ENCODE results near the gene SPINK1.
A peak's percentile ranks its signal among the peaks of the same experiment; 100 is the strongest.
"Not testable (repeated sequence)": the region's sequence is repeated elsewhere in the genome, so short reads cannot be mapped to it uniquely, and the experiment has no call there.

The SPINK1 gene, protein sequence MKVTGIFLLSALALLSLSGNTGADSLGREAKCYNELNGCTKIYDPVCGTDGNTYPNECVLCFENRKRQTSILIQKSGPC

DNA sequence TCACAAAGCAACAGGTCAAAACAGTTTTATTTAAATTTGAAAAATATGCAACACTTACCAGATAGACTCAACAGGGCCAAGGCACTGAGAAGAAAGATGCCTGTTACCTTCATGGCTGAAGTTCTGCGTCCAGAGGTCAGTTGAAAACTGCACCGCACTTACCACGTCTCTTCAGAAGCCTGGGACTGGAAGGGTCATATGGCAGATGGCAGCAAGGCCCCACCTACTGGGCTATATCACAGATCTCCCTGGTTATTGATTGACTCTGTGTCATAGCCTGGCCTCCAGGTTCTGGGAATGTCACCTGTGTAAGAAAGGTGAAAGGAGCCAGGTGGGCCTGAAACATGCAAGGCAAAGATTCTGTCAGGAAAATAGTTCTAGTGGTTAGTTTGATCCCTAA lies at the start of gene SPINK1:
Gene SPINK1 (minus strand): TSS at position 207 of the 400 bp plus-strand sequence. CDS start 94 bp downstream, at position 113.
- no peak for DNase-seq

DNA sequence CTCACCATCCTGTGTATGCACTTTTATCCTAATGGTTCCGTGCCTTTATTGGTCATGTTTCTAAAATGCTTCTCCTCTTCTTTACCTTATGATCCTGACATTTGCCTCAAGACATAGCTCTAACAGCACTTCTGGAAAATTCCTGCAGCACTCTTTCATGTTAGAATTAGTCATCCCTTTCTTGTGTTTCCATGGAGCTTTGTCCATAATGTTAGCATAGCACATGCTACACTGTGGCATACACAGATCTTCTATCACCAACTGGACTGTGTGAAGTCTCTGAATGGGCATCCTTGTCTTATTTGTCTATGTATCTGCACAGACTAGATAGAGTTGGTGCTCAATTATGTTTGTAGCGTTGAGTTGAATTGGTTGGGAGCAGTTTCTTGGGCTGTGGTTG lies 49.0 kb upstream of the SPINK1 start:
- no peak for DNase-seq

DNA sequence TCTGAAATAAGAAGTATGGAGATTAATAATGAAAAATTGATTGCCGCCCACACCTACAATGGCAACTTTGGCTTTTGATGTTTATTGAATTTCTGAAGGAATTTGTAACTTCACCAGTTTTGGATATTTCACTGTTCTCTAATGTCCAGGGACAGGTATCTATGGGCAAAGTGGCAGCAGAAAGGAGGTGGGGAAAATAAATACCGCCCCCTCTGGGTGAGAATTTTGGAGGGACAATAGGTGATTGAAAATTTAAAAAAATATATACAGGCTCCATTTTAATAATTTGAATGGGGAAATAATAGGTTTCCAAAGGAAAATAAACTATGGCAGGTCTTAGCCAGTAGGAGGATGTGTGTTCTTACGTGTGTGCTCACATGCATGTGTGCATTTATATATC lies 48.3 kb upstream of the SPINK1 start:
- DNase-seq, result no peak

DNA sequence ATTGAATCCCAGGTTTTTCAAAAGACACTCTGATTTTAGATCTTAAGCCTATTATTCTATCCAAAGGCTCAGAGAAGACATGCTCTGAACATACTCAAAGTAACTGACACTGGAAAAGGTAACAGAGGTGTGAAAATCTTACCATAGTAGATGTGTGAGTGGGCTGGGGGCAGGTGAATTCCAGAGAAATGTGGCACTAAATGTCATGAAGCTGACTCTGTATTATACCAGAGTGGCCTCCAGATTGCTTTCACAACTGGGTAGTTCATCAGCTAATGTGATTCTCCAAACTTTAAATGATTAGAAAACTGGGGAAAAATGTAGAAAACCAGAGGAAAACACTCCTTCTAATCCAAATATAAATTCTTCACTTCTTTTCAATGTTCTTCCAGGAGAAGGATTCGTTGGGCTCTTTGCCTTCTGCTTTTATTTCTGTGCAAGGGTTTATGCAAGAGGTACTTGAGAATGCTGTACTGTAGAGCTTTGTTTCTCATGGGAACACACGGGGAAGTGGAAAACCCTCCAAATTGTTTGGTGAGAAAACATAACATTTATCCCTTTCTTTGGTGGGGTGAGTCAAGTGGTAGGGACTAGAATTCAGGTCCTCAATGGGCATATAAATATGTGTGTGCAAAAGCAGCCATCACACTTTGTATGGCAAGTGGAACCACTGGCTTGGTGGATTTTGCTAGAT lies 46.7 kb upstream of the SPINK1 start, which contains the start of gene SCGB3A2:
Gene SCGB3A2 (plus strand): TSS at position 646 of the 694 bp plus-strand sequence. CDS start 93 bp downstream, outside the sequence.
- DNase-seq, result no peak

DNA sequence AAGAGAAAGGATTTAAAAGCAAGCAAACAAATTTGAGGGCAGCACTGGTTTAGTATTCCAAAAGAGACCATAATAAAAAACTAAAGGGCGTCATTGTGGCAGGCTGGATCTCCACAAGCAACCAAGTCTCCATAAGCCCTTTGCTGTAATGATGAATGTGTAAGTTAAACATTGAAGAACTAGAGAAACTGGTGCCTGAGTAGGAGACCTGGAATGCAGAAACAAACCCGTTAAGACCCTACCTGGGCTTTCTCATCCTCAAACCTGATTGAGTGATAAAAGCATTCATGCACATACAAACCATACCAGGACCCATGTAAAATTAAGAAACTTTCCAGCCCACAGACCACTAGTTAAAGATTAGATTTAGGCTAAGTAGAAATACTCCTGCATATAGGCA lies 45.2 kb upstream of the SPINK1 start:
- DNase-seq, result no peak

DNA sequence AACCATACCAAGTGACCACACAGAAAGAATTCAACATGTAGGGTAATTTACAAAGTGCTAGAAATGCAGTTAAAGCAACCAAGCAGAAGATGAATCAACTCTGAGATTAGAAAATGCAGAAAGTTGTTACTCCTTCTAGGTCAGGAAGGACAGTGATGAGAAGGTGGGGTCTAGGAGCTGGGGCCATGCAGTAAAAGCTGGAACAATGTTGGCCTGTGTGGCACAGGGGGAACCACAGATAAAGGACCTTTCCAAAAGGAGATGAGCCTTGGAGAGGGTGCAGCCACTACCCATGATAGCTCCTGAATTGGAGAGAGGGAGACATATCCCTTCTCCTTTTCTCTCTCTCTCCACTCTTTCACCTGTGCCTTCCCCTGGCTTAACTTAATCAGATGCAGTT lies 44.7 kb upstream of the SPINK1 start:
- no peak for DNase-seq

DNA sequence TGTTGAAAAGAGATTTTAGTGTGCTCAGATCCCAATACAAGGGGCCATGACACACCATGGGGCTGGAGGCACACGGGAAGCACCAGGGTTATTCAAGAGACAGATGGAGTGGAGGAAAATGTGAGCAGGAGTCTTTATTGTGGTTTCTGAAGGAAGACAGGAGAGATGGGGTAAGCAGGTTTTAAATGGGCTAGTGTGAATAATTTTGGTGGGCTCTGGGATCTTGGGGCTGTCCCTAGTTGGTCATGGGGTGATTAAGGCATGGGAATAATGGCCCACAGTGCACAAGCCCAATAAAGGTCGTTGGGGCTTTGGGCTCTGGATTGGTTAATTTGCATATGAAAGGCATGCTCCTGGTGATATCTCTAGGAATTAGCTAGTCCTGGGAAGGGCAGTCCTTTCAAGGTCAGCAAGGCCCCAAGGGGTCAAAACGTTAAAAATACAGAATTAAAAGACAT lies 43.5 kb upstream of the SPINK1 start:
- no peak for DNase-seq

DNA sequence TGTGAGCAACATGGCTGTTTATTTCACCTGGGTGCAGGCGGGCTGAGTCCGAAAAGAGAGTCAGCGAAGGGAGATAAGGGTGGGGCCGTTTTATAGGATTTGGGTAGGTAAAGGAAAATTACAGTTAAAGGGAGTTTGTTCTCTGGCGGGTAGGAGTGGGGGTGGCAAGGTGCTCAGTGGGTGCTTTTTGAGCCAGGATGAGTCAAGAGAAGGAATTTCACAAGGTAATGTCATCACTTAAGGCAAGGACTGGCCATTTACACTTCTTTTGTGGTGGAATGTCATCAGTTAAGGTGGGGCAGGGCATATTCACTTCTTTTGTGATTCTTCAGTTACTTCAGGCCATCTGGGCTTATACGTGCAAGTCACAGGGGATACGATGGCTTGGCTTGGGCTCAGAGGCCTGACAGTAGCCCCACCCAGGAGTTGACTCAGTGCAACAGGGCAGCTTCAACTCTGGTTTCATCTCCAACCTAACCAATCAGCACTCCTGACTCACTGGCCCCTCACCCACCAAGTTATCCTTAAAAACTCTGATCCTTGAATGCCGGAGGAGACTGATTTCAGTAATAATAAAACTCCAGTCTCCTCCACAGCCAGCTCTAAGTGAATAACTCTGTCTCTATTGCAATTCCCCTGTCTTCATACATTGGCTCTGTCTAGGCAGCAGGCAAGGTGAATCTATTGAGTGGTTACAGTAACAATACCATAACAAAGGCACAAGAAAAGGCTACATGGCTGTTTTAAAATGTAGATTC lies 42.8 kb upstream of the SPINK1 start:
- DNase-seq, result not testable (repeated sequence)

DNA sequence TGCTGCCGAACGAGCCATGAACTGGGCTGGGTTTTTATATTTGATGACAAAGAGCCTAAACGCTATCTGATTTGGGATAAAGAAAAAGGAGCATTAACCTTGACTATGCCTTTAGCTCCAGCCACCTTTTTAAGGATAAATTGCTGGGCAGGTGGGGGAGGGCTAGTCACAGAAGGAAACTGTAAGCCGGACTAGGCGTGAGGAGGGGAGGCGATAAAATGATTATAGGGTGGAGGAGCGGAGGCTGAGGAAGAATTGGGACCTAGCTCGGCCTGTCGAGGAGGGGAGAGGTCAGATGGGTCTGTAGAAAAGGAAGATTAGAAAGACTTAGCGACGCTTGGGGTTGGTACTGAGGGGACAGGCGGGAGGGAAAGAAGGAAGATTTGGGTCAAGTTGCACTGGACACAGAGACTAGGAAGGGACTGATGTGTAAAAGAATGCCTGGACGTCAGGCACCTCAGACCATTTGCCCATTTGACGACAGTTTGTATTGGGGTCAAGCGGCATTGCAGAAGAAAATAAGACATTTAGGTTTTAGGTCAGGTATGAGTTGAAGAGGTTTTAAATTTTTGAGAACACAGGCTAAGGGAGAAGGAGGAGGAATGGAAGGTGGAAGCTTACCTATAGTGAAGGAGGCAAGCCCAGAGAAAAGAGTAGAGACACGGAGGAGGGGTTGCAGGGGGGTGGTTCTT lies 41.4 kb upstream of the SPINK1 start:
- not testable (repeated sequence) for DNase-seq

DNA sequence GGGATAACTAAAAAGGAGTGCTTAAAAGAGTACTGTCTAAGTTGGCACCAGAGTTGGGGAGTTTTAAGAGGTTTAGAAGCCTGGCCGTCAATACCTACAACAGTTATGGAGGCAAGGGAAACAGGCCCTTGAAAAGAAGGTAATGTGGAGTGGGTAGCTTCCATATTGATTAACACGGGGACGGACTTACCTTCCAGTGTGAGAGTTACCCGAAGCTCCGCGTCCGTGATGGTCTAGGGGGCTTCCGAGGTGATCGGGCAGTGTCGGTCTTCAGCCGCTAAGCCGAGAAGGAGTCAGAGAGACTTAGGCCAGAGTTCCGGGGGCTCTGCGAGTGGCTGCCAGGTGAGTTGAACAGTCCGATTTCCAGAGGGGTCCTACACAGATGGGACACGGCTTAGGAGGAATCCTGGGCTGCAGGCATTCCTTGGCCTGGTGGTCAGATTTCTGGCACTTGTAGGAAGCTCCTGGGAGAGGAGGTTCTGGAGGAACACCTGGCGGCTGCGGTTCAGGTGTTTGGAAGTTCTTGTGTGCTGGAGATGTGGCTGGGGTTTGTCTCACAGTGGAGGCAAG lies 40.6 kb upstream of the SPINK1 start:
- DNase-seq, result not testable (repeated sequence)

DNA sequence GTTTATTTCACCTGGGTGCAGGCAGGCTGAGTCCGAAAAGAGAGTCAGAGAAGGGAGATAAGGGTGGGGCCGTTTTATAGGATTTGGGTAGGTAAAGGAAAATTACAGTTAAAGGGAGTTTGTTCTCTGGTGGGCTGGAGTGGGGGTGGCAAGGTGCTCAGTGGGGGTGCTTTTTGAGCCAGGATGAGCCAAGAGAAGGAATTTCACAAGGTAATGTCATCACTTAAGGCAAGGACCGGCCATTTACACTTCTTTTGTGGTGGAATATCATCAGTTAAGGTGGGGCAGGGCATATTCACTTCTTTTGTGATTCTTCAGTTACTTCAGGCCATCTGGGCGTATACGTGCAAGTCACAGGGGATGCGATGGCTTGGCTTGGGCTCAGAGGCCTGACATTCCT lies 38.4 kb upstream of the SPINK1 start:
- not testable (repeated sequence) for DNase-seq

DNA sequence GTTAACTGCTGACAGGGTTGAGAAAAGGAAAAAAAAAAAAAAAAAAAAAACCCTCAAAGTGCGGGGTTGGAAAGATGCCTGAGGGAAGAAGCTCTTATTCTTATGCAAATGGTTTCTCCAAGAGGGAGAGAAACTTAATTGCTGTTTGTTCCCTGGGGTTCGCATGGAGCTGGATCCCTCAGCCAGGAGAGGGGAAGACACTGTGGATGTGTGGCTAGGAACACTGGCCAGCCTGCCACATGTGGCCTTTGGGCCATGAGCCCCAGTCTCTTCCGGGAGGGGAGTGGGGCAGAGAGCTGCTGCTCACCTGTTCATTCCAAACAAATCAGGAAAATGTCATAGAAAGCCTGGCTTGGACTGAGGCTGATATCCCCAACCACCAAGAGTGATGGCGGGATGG lies 37.6 kb upstream of the SPINK1 start:
- DNase-seq, result no peak

DNA sequence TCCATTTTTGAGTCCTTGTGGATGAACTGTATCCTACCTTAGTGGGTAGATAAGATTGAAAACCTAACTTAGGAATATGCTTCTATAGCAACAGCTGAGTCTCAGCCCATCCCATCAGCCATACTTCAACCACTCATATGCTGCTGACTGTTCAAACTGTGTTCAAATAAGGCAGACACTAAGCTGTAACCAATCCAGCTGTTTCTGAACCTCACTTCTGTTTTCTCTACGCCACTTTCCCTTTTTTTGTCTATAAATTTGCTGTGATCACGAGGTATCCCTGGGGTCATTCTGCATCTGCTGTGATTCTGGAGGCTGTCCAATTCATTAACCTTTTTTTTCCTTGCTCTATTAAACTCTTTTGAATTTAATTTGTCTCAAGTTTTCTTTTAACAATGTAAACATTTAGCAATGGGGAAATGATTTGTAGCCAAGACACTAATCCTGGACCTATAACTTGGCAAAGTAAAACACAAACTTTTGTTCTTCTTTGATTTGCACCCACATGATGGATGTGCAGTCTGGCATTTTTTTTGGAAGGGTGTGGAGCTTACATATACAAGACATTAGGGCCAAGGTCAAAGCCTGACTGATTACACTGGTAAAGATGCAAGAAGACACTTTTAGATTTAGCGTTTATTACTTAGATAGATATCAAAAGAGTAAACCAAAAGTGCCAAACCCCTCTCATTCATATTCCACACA lies 32.1 kb upstream of the SPINK1 start:
- DNase-seq, result no peak

DNA sequence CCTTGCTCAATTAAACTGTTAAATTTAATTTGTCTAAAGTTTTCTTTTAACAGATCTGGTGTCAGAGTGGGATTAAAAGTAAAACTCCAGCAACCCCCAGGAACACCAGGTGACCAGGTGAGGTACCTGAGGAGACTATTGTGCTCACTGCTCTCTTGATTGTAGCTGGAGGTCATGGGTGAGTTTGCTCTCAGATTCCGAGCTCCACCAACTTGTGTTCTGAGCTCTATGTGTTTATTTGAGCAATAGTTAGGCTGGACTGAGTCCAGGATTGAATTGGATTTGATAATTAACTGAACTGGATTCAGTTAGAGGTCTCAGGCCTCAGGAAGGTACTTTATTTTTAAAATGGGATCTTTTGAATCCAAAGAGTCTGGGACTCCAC lies 29.2 kb upstream of the SPINK1 start:
- DNase-seq, result no peak

DNA sequence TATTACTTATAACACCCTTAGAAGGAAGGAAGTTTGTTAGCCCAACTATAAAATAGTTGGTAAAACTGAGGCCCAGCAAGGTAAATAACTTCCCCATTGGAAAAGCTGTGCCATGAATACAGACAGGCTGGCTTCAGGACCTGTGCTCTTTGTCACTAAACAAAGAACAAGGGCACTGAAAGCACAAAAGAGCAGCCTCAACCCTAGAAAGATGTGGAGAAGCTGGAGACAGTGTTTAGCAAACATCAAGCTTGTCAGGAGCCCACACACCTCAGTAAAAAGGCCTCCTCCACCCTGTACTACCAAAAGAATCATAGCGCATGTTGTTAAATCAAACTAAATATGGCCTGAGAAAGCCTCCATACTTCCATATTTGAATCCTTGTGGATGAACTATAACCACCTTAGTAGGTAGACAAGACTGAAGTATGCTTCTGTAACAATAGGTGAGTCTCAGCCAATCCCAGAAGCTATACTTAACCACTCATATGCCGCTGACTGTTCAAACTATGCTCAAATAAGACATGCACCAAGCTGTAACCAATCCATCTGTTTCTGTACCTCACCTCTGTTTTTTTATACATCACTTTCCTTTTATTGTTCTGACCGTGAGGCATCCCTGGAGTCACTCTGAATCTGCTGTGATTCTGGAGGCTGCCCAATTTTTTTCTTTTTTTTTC lies 28.6 kb upstream of the SPINK1 start:
- DNase-seq, result no peak

DNA sequence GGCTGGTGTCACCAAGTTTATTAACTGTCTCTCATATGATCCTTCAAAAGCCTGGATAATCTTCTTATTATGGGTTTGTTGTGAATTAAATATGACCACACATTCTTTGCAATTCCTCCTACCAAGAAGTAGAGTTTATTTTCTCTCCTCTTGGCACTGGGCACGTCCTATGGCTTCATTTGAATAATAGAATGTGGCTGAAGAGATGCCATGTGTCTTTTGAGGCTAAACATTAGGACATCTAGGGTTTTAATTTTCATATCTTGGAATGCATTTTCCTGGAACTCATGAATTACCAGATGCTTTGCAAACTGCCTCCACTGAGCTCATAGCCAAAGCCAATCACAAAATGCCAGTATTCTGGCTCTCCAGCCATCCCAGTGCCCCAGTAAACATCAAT lies 27.1 kb upstream of the SPINK1 start:
- no peak for DNase-seq

DNA sequence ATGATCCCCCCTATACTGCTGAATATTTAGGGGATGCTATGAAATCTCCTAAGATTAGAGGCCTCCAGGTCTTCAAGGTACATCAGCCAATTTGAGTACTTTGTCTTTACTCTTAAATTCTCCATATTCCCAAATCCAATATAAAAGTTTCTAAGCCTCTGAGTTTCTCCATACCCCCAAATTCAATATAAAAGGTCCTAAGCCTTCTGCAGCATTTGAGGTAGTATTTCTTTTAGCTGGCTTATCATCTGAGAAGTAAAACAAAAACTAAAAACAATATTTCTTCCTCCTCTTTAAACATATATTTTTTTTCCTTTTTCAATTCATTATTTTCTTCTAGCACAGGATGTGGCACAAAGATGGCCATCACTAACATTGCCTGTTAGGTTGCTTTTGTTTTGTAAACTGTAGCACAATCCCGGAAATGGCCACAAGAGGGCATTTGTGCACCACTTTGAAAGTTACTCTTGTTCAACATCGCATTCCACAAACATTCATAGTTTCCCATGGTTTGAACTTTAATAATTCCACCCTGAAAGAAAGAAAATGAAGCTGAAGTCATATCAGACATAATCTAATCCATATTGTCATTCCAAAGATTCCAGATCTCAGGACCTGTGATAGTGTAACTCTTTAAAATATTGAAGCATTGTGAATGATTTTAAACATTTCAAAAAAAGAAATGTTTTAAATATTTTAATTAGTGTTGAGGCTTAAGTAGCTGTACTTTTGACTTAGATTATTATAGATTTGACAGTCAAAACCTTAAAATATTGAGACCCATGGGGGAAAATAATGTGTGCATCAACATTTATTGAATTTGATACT lies 26.0 kb upstream of the SPINK1 start:
- peak; percentile 22 for DNase-seq

DNA sequence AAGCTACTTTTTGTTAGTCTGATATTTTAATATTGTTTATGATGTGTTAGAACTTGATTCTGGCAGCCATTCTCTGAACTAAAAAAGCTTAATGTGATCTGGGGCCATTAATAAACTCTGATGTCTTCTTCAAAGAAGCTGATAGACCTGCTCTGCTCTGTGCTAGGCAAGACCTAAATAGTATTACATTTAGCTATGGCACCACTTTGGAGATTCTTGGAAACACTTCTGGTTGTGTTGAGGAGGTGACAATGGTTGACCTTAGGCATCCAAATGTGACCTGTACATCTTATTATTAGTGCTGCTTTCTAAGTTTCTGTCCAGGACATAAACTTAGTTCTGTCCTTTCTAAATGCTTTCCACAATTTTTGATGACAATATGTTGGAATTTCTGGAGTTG lies 25.3 kb upstream of the SPINK1 start:
- DNase-seq, result no peak

DNA sequence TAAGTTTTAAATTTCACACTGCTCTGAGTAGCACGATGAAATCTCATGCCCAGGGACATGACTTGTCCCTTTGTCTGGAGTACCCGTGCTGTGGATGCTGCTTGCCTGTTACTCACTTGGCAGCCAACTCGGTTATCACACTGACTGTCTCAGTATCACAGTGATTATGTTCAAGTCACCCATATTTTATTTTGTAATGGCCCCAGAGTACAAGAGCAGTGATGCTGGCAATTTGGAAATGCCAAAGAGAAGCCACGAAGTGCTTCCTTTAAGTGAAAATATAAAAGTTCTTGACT lies 24.3 kb upstream of the SPINK1 start:
- DNase-seq, result no peak

DNA sequence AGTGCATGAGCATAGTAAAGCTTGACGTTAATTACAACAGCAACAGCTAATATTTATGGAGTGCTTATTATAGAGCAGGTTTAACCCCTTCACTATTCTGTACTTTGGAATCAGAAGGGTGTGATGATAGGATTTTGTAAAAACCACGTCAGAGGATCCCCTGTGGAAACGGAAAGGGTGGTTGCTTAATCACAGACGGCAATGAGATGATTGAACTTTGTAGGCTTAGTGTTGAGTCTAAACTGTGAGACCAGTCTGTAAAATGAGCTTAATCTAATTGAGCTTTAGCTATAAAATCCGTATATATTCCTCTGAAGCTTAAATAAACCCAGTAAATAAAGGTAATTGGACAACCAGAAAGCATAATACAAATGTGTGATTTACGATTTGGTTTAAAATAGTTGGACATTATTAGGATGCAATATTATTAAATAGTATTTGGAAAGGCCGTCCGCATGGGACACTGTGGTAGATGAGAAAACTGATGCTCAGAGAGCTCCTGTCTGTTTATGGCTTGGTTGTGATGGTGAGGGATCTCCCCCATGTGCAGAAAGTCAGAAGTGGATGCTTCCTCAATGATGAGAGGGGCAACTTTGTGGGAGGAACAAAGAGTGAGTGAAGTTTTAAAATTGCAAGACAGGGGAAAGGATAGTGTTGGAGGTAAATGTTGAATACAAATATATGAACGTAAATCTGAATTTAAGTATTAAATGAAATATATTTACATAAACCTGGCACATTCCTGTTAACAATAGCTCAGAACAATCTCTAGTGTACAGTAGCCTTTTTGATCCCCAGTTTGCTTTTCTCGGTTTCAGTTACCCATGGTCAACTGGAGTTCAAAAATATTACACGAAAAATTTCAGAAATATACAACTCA lies 23.7 kb upstream of the SPINK1 start:
- no peak for DNase-seq
